ENCODE data around the gene B3GNT3.
A peak's percentile ranks its signal among the peaks of the same experiment; 100 is the strongest.
"Not testable (repeated sequence)": the region's sequence is repeated elsewhere in the genome, so short reads cannot be mapped to it uniquely, and the experiment has no call there.

The B3GNT3 gene

GRCh38 chr19:17796838-17797423, 2.0 kb downstream of the B3GNT3 start:
- no peak for DNase-seq (ENCODE audit: low spot score)

GRCh38 chr19:17797424-17798201, 2.7 kb downstream of the B3GNT3 start:
- no peak for DNase-seq (ENCODE audit: low spot score)

GRCh38 chr19:17798599-17798998, 3.7 kb downstream of the B3GNT3 start:
- not testable (repeated sequence) for DNase-seq (ENCODE audit: low spot score)

GRCh38 chr19:17802137-17802858, 7.4 kb downstream of the B3GNT3 start:
- no peak for DNase-seq (ENCODE audit: low spot score)

- DNase-seq (ENCODE audit: low spot score), result no peak
These were observed 8.4 kb downstream of the B3GNT3 start for GRCh38 chr19:17803264-17803896.

GRCh38 chr19:17805427-17805826, 10.5 kb downstream of the B3GNT3 start:
- DNase-seq (ENCODE audit: low spot score), result no peak

- DNase-seq (ENCODE audit: low spot score), result no peak
These were observed 12.0 kb downstream of the B3GNT3 start for GRCh38 chr19:17806945-17807344.

- DNase-seq (ENCODE audit: low spot score), result no peak
These were observed 12.9 kb downstream of the B3GNT3 start for GRCh38 chr19:17807731-17808316.

GRCh38 chr19:17811103-17811502, 16.2 kb downstream of the B3GNT3 start:
- no peak for DNase-seq (ENCODE audit: low spot score)

GRCh38 chr19:17811681-17812080, 16.7 kb downstream of the B3GNT3 start:
- no peak for DNase-seq (ENCODE audit: low spot score)

GRCh38 chr19:17812099-17812498, 17.2 kb downstream of the B3GNT3 start:
- no peak for DNase-seq (ENCODE audit: low spot score)

GRCh38 chr19:17817668-17818363, 22.9 kb downstream of the B3GNT3 start:
- no peak for DNase-seq (ENCODE audit: low spot score)

GRCh38 chr19:17821190-17821589, 26.3 kb downstream of the B3GNT3 start, which contains the start of gene INSL3:
Gene INSL3, minus strand, starts transcription at chr19:17821519. Its CDS starts 13 bp downstream, at chr19:17821506.
- no peak for DNase-seq (ENCODE audit: low spot score)

- DNase-seq (ENCODE audit: low spot score), result no peak
These were observed 29.4 kb downstream of the B3GNT3 start for GRCh38 chr19:17824339-17824738.

GRCh38 chr19:17826508-17827056, 31.6 kb downstream of the B3GNT3 start:
- no peak for DNase-seq (ENCODE audit: low spot score)

- DNase-seq (ENCODE audit: low spot score), result no peak
These were observed 35.1 kb downstream of the B3GNT3 start for GRCh38 chr19:17829855-17830566.

GRCh38 chr19:17830567-17831418, 35.9 kb downstream of the B3GNT3 start:
- peak; percentile 6 for DNase-seq (ENCODE audit: low spot score)

GRCh38 chr19:17831419-17831888, 36.5 kb downstream of the B3GNT3 start:
- DNase-seq (ENCODE audit: low spot score), result no peak

- no peak for DNase-seq (ENCODE audit: low spot score)
These were observed 37.7 kb downstream of the B3GNT3 start for GRCh38 chr19:17832443-17833208.

All from hematopoietic multipotent progenitor cell treated with erythropoietin and hydrocortisone succinate and interleukin-3 and kit ligand, for 17 days (in vitro differentiated cells).